ENCODE measurements around the gene AKR7A2. TPM values are rescaled to one million over a fixed set of nuclear protein-coding genes. Genes with fewer than 3 reads are reported as not detected.

AKR7A2 gene
- 24.2 TPM for total RNA-seq

GRCh38 chr1:19311931-19312781 is at the start of gene AKR7A2, which contains the start of gene SLC66A1:
Gene AKR7A2, minus strand, starts transcription at chr1:19312144. Its CDS starts 20 bp downstream, at chr1:19312124.
Gene SLC66A1, plus strand, starts transcription at chr1:19312326. Its CDS starts 5,352 bp downstream, at chr1:19317678.
- DNase-seq = peak; percentile 93

GRCh38 chr1:19360843-19361610 is 49.1 kb upstream of the AKR7A2 start:
- no peak for DNase-seq

- DNase-seq = no peak
Observed at GRCh38 chr1:19360432-19360831, 48.5 kb upstream of the AKR7A2 start.

- no peak for DNase-seq
Observed at GRCh38 chr1:19360016-19360415, 48.1 kb upstream of the AKR7A2 start.

GRCh38 chr1:19359357-19359756 is 47.4 kb upstream of the AKR7A2 start:
- DNase-seq = no peak

GRCh38 chr1:19358710-19359109 is 46.8 kb upstream of the AKR7A2 start:
- no peak for DNase-seq

- DNase-seq = no peak
Observed at GRCh38 chr1:19357299-19357986, 45.5 kb upstream of the AKR7A2 start.

GRCh38 chr1:19356266-19356665 is 44.3 kb upstream of the AKR7A2 start:
- DNase-seq = no peak

GRCh38 chr1:19354531-19354981 is 42.6 kb upstream of the AKR7A2 start:
- no peak for DNase-seq

- no peak for DNase-seq
Observed at GRCh38 chr1:19353596-19353995, 41.7 kb upstream of the AKR7A2 start.

GRCh38 chr1:19352839-19353238 is 40.9 kb upstream of the AKR7A2 start:
- no peak for DNase-seq

GRCh38 chr1:19351873-19352272 is 39.9 kb upstream of the AKR7A2 start:
- no peak for DNase-seq

- DNase-seq = no peak
Observed at GRCh38 chr1:19350566-19350965, 38.6 kb upstream of the AKR7A2 start.

GRCh38 chr1:19349999-19350398 is 38.1 kb upstream of the AKR7A2 start:
- no peak for DNase-seq

- DNase-seq = no peak
Observed at GRCh38 chr1:19348441-19349198, 36.7 kb upstream of the AKR7A2 start.

GRCh38 chr1:19347533-19348172 is 35.7 kb upstream of the AKR7A2 start:
- DNase-seq = no peak

- no peak for DNase-seq
Observed at GRCh38 chr1:19346026-19346425, 34.1 kb upstream of the AKR7A2 start.

- DNase-seq = no peak
Observed at GRCh38 chr1:19345391-19345790, 33.4 kb upstream of the AKR7A2 start.

GRCh38 chr1:19344831-19345230 is 32.9 kb upstream of the AKR7A2 start:
- no peak for DNase-seq

GRCh38 chr1:19344372-19344810 is 32.4 kb upstream of the AKR7A2 start:
- DNase-seq = no peak

- no peak for DNase-seq
Observed at GRCh38 chr1:19343617-19344350, 31.8 kb upstream of the AKR7A2 start.

Measured in occipital lobe (tissue), 2 donors.